ENCODE measurements around the gene NAPSA. TPM values are rescaled to one million over a fixed set of nuclear protein-coding genes. Genes with fewer than 3 reads are reported as not detected.

NAPSA gene
- total and polyA plus RNA-seq, 9 of the 15 experiments (the other 6 are each of a cell fraction or from before 2014, with no cell fraction given), result 0.25 to 1.9 (median 0.69) TPM

- TF ChIP-seq GTF2A2 (tag; IDR thresholded peaks at IDR 0.05) (no peak), STAT5B (CRISPR knock-in tag; IDR thresholded peaks at IDR 0.05) (no peak), ZNF551 (CRISPR knock-in tag; IDR thresholded peaks at IDR 0.05) (no peak), MEF2A (IDR thresholded peaks at IDR 0.05; ENCODE audit: control insufficient read depth, low read depth, low read length) (no peak), HMBOX1 (IDR thresholded peaks at IDR 0.05) (no peak), ELK1 (CRISPR knock-in tag; IDR thresholded peaks at IDR 0.05) (no peak), ZEB2 (IDR thresholded peaks at IDR 0.05) (no peak), MBD2 (IDR thresholded peaks at IDR 0.05; ENCODE audit: borderline replicate concordance, low read depth) (no peak), MLX (CRISPR knock-in tag; conservative IDR thresholded peaks at IDR 0.05) (no peak), ARID3B (CRISPR knock-in tag; IDR thresholded peaks at IDR 0.05; ENCODE audit: borderline replicate concordance) (no peak), PHF20 (IDR thresholded peaks at IDR 0.05; ENCODE audit: partially characterized antibody) (peak; percentile 66), ZFP30 (CRISPR knock-in tag; IDR thresholded peaks at IDR 0.05; ENCODE audit: borderline replicate concordance) (no peak), PRMT5 (CRISPR knock-in tag; IDR thresholded peaks at IDR 0.05) (no peak), NCOR1 (IDR thresholded peaks at IDR 0.05) (no peak), MCM2 (IDR thresholded peaks at IDR 0.05; ENCODE audit: low read depth) (peak; percentile 99), RERE (CRISPR knock-in tag; IDR thresholded peaks at IDR 0.05; ENCODE audit: borderline replicate concordance) (no peak), SAFB (IDR thresholded peaks at IDR 0.05; ENCODE audit: borderline replicate concordance, low read depth, low read length) (no peak)
Measured at GRCh38 chr19:50315773-50316448, 49.5 kb downstream of the NAPSA start (continued).

Data from K562 (cell line).